Liver (tissue), 9 donors: ENCODE data around the gene ARNT2. TPM values are rescaled to one million over a fixed set of nuclear protein-coding genes. Genes with fewer than 3 reads are reported as not detected.

Experiments used
- DNase-seq: peaks from one replicate; pipeline ENCODE4 v3.0.0-alpha.2; 2017; ENCODE audit warnings: low spot score
- H3K27ac ChIP-seq, 2 donors: one replicate each; pipeline ENCODE4 v1.7.0; 2013; ENCODE audit warnings: inconsistent platforms in 2 of 2, low read length in 2 of 2, control low read depth in 1 of 2, low read depth in 1 of 2, mild to moderate bottlenecking in 1 of 2
- H3K27me3 ChIP-seq, 4 donors: one replicate each; pipeline versions ENCODE4 v1.6.1 to v1.7.0; 2013; ENCODE audit warnings: low read length in 3 of 4, inconsistent platforms in 1 of 4, mild to moderate bottlenecking in 1 of 4, moderate library complexity in 1 of 4; ENCODE audit not compliant: control insufficient read depth in 4 of 4, insufficient read depth in 4 of 4
- H3K36me3 ChIP-seq, 4 donors: one replicate each; pipeline versions ENCODE4 v1.6.1 to v1.7.0; 2013; ENCODE audit warnings: low read length in 3 of 4, mild to moderate bottlenecking in 3 of 4, low read depth in 1 of 4, moderate library complexity in 1 of 4; ENCODE audit not compliant: control insufficient read depth in 4 of 4, insufficient read depth in 3 of 4
- H3K4me1 ChIP-seq, 4 donors: one replicate each; pipeline versions ENCODE4 v1.6.1 to v1.7.0; 2013; ENCODE audit warnings: low read length in 3 of 4, mild to moderate bottlenecking in 3 of 4, moderate library complexity in 1 of 4; ENCODE audit not compliant: control insufficient read depth in 4 of 4, insufficient read depth in 4 of 4
- H3K4me3 ChIP-seq, 3 donors: one replicate each; pipeline versions ENCODE4 v1.6.1 to v1.7.0; 2013; ENCODE audit warnings: low read length in 3 of 3, control low read depth in 1 of 3, low read depth in 1 of 3, mild to moderate bottlenecking in 1 of 3
- H3K9ac ChIP-seq, 2 donors: one replicate each; pipeline ENCODE4 v1.7.0; 2013; ENCODE audit warnings: low read length in 2 of 2, mild to moderate bottlenecking in 2 of 2, moderate library complexity in 2 of 2, control low read depth in 1 of 2, low read depth in 1 of 2
- H3K9me3 ChIP-seq, 4 donors: one replicate each; pipeline versions ENCODE4 v1.6.1 to v1.7.0; 2013; ENCODE audit warnings: low read length in 3 of 4; ENCODE audit not compliant: control insufficient read depth in 4 of 4
- ATF3 ChIP-seq: IDR thresholded peaks from 2 replicates; pipeline ENCODE4 v1.6.1; 2016; ENCODE audit warnings: antibody characterized with exemption
- CTCF ChIP-seq: fragments of 150-350 bp; IDR thresholded peaks from 2 replicates; pipeline ENCODE4 v1.5.1; 2017; ENCODE audit warnings: improper control_type of control experiment, low read depth, low read length; ENCODE audit not compliant: missing input control
- EGR1 ChIP-seq, 2 donors: IDR thresholded peaks; 2 replicates each; pipeline ENCODE4 v1.6.1; 2016 to 2018; ENCODE audit warnings: antibody characterized with exemption in 2 of 2, low read depth in 2 of 2
- FOXA1 ChIP-seq: IDR thresholded peaks from 2 replicates; pipeline ENCODE4 v1.6.1; 2016; ENCODE audit warnings: antibody characterized with exemption
- GABPA ChIP-seq, 2 donors: IDR thresholded peaks in 1 of 2; conservative IDR thresholded peaks in 1 of 2; 2 replicates each; pipeline ENCODE4 v1.6.1; 2016; ENCODE audit warnings: antibody characterized with exemption in 2 of 2, mild to moderate bottlenecking in 1 of 2, moderate library complexity in 1 of 2
- HNF4A ChIP-seq, 2 donors: conservative IDR thresholded peaks; 2 replicates each; pipeline ENCODE4 v1.6.1; 2016; ENCODE audit warnings: antibody characterized with exemption in 2 of 2, mild to moderate bottlenecking in 2 of 2
- MAX ChIP-seq: IDR thresholded peaks from 2 replicates; pipeline ENCODE4 v1.6.1; 2016; ENCODE audit warnings: antibody characterized with exemption
- NR2F2 ChIP-seq: IDR thresholded peaks from 2 replicates; pipeline ENCODE4 v1.6.1; 2016; ENCODE audit warnings: antibody characterized with exemption
- REST ChIP-seq: IDR thresholded peaks from 2 replicates; pipeline ENCODE4 v1.6.1; 2016; ENCODE audit warnings: antibody characterized with exemption, mild to moderate bottlenecking
- RXRA ChIP-seq, 2 donors: IDR thresholded peaks; 2 replicates each; pipeline ENCODE4 v1.6.1; 2017 to 2018; ENCODE audit warnings: antibody characterized with exemption in 2 of 2, mild to moderate bottlenecking in 1 of 2
- TAF1 ChIP-seq: conservative IDR thresholded peaks from 2 replicates; pipeline ENCODE4 v1.6.1; 2016; ENCODE audit warnings: antibody characterized with exemption, mild to moderate bottlenecking
- ZBTB33 ChIP-seq: IDR thresholded peaks from 2 replicates; pipeline ENCODE4 v1.6.1; 2016; ENCODE audit warnings: antibody characterized with exemption
- WGBS: extraction: QIAGEN DNeasy Blood & Tissue Kit; methylation state at CpG from one replicate; pipeline ENCODE4 v1.1.7; 2013; 5-methylcytosine and 5-hydroxymethylcytosine counted together
- polyA plus RNA-seq, 2 donors: library from polyadenylated mRNA; stranded (reverse) in 1 of 2; unstranded in 1 of 2; fragments of 200-250 nt in 1 of 2; fragments of >200 nt in 1 of 2; fragmentation: Nextera tagmentation in 1 of 2; extraction: Ambion mirVana in 1 of 2; gene quantifications; one replicate each; pipeline versions ENCODE4 v1.2.1 to v1.2.3, GENCODE V29; 2013 to 2015
- total RNA-seq, 2 donors: library from RNA; depleted of rRNA; stranded (reverse); fragments of >200 nt; gene quantifications; one replicate each; pipeline ENCODE4 v1.2.3, GENCODE V29; 2014
- donor health status: healthy.
- donor health status: healthy.
- donor health status: healthy.
- donor health status: healthy.
- donor health status: healthy.

ARNT2 gene
- total and polyA plus RNA-seq, 4 donors, result 0.17 to 0.92 (median 0.54) TPM

GRCh38 chr15:80492409-80492808, 88.2 kb downstream of the ARNT2 start:
- no peaks in the 10 kb centered on the region for H3K4me1 ChIP-seq

More at GRCh38 chr15:80492409-80492808, 88.2 kb downstream of the ARNT2 start:
- Histone ChIP-seq H3K9ac (no peak overlapping the region), H3K9me3 (peaks cover 0 to 3% (median under 1%) of the 10 kb centered on the region in 4 donors), H3K4me3 (no peak overlapping the region), H3K27ac (no peak overlapping the region), H3K27me3 (no peaks in the 10 kb centered on the region), H3K36me3 (no peaks in the 10 kb centered on the region)
- DNase-seq, result no peak
- WGBS, result 80% methylated on average over 2 of the region's 2 CpGs
- TF ChIP-seq EGR1 (IDR thresholded peaks at IDR 0.05; ENCODE audit: low read depth in 2 of 2), result no peak
- no peak for TF ChIP-seq HNF4A (conservative IDR thresholded peaks at IDR 0.05)
- no peak for TF ChIP-seq CTCF
- no peak for TF ChIP-seq RXRA (IDR thresholded peaks at IDR 0.05)
- no peak for TF ChIP-seq ZBTB33
- TF ChIP-seq ATF3, result no peak
- TF ChIP-seq REST, result no peak
- TF ChIP-seq NR2F2, result no peak
- no peak for TF ChIP-seq FOXA1
- no peak for TF ChIP-seq TAF1
- no peak for TF ChIP-seq GABPA (IDR thresholded peaks at IDR 0.05 in 1 of 2, conservative IDR thresholded peaks at IDR 0.05 in 1 of 2)
- no peak for TF ChIP-seq MAX
